ENCODE measurements around the gene MGAT3. TPM values are rescaled to one million over a fixed set of nuclear protein-coding genes. Genes with fewer than 3 reads are reported as not detected.

The MGAT3 gene
- polyA plus RNA-seq, 1 donor from 2014 or later, result 29.1 TPM

GRCh38 chr22:39422721-39423120 lies 34.1 kb upstream of the MGAT3 start:
- no peaks in the 10 kb centered on the region for H3K27me3 ChIP-seq (ENCODE audit: insufficient read depth, low read depth, low read length)
- no peaks in the 10 kb centered on the region for H3K79me2 ChIP-seq (replicated peaks; ENCODE audit: insufficient read depth, low read length)
- no peak overlapping the region for H3K4me2 ChIP-seq (ENCODE audit: low read length)
- H2AFZ ChIP-seq (ENCODE audit: low read depth, low read length), result no peak overlapping the region
- H3K36me3 ChIP-seq (ENCODE audit: insufficient read depth, low read length), result peaks cover 8% of the 10 kb centered on the region
- H3K9me2 ChIP-seq (ENCODE audit: insufficient read depth, low read length), result no peaks in the 10 kb centered on the region
- no peaks in the 10 kb centered on the region for H3K9me3 ChIP-seq (ENCODE audit: low read length)
- H4K20me1 ChIP-seq (ENCODE audit: insufficient read depth), result no peaks in the 10 kb centered on the region
- H3K27ac ChIP-seq (ENCODE audit: low read length), result no peak overlapping the region
- H3K9ac ChIP-seq (ENCODE audit: low read length), result no peak overlapping the region
- TF ChIP-seq TAF1 (IDR thresholded peaks at IDR 0.05; ENCODE audit: low read depth) (no peak), SMC3 (conservative IDR thresholded peaks at IDR 0.05; ENCODE audit: poor library complexity) (no peak), RAD21 (conservative IDR thresholded peaks at IDR 0.05) (no peak), EP300 (conservative IDR thresholded peaks at IDR 0.05; ENCODE audit: poor library complexity, severe bottlenecking) (no peak), CTCF (IDR thresholded peaks at IDR 0.05; ENCODE audit: poor library complexity, severe bottlenecking) (no peak), EZH2 (IDR thresholded peaks at IDR 0.05; ENCODE audit: borderline replicate concordance, insufficient read depth, low read length, poor library complexity, severe bottlenecking) (no peak), POLR2AphosphoS5 (IDR thresholded peaks at IDR 0.05) (no peak), MXI1 (conservative IDR thresholded peaks at IDR 0.05; ENCODE audit: poor library complexity, severe bottlenecking) (no peak), REST (IDR thresholded peaks at IDR 0.05; ENCODE audit: borderline replicate concordance) (no peak)
- H3F3A ChIP-seq (ENCODE audit: insufficient read depth, low read length, poor library complexity, severe bottlenecking), result no peaks in the 10 kb centered on the region
- H3K4me3 ChIP-seq (ENCODE audit: low read length), result no peak overlapping the region

GRCh38 chr22:39423976-39424375 lies 32.8 kb upstream of the MGAT3 start:
- no peaks in the 10 kb centered on the region for H3F3A ChIP-seq (ENCODE audit: insufficient read depth, low read length, poor library complexity, severe bottlenecking)
- H3K27ac ChIP-seq (ENCODE audit: low read length), result no peak overlapping the region
- H3K36me3 ChIP-seq (ENCODE audit: insufficient read depth, low read length), result peaks cover 8% of the 10 kb centered on the region

More at GRCh38 chr22:39423976-39424375, 32.8 kb upstream of the MGAT3 start:
- no peak overlapping the region for H3K4me2 ChIP-seq (ENCODE audit: low read length)
- H3K79me2 ChIP-seq (replicated peaks; ENCODE audit: insufficient read depth, low read length), result no peaks in the 10 kb centered on the region
- no peak overlapping the region for H3K4me3 ChIP-seq (ENCODE audit: low read length)
- no peak overlapping the region for H3K9ac ChIP-seq (ENCODE audit: low read length)
- no peak for TF ChIP-seq SMC3 (conservative IDR thresholded peaks at IDR 0.05; ENCODE audit: poor library complexity)
- no peak for TF ChIP-seq RAD21 (conservative IDR thresholded peaks at IDR 0.05)
- TF ChIP-seq TAF1 (IDR thresholded peaks at IDR 0.05; ENCODE audit: low read depth), result no peak
- no peak for TF ChIP-seq MXI1 (conservative IDR thresholded peaks at IDR 0.05; ENCODE audit: poor library complexity, severe bottlenecking)
- TF ChIP-seq EZH2 (IDR thresholded peaks at IDR 0.05; ENCODE audit: borderline replicate concordance, insufficient read depth, low read length, poor library complexity, severe bottlenecking), result no peak
- no peak for TF ChIP-seq CTCF (IDR thresholded peaks at IDR 0.05; ENCODE audit: poor library complexity, severe bottlenecking)
- no peak for TF ChIP-seq EP300 (conservative IDR thresholded peaks at IDR 0.05; ENCODE audit: poor library complexity, severe bottlenecking)
- TF ChIP-seq REST (IDR thresholded peaks at IDR 0.05; ENCODE audit: borderline replicate concordance), result no peak
- TF ChIP-seq POLR2AphosphoS5 (IDR thresholded peaks at IDR 0.05), result no peak
- no peaks in the 10 kb centered on the region for H4K20me1 ChIP-seq (ENCODE audit: insufficient read depth)
- no peaks in the 10 kb centered on the region for H3K9me3 ChIP-seq (ENCODE audit: low read length)
- H2AFZ ChIP-seq (ENCODE audit: low read depth, low read length), result no peak overlapping the region
- H3K27me3 ChIP-seq (ENCODE audit: insufficient read depth, low read depth, low read length), result no peaks in the 10 kb centered on the region
- H3K9me2 ChIP-seq (ENCODE audit: insufficient read depth, low read length), result no peaks in the 10 kb centered on the region

All from neural cell (in vitro differentiated cells).